DMS53 treated with DMSO at 0.1 percent for 48 hours (cell line): ENCODE data around the gene NPIPA3.
"Not testable (repeated sequence)": the region's sequence is repeated elsewhere in the genome, so short reads cannot be mapped to it uniquely, and the experiment has no call there.

Experiments
- DNase-seq: peaks from one replicate; lab custom pipeline; 2025; ENCODE audit not compliant: unreplicated experiment; lab: John Stamatoyannopoulos, UW

Gene NPIPA3

GRCh38 chr16:14742273-14743128 lies 39.3 kb downstream of the NPIPA3 start, which contains the start of gene NPIPA2:
NPIPA2 (plus strand) TSS chr16:14742533; CDS start chr16:14748066, 5,533 bp downstream.
- DNase-seq = not testable (repeated sequence)

DNA sequence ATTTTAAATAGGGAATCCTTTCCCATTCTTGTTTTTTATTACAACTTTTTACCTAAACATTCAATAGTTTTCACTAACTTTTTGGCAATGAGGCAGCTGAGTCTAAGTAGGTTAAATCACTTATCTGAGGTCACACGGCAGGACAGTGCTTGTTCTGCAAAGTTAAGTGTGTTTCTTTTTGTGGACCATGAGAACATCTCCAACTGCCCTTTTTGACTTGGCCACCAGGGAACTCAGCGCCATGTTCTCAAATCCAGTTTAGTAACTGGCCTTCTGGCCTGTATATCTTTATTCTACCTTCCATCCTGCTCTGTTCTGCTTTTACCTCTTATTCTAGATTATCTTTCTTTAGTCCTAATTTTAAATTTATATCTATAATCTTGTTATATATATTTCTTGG lies 70.4 kb downstream of the NPIPA3 start:
- DNase-seq = not testable (repeated sequence)

- DNase-seq = not testable (repeated sequence)
Observed at GRCh38 chr16:14775624-14776023, 72.4 kb downstream of the NPIPA3 start.
